Calu3 (cell line): Measurements from ENCODE around the gene KDM4B. TPM values are rescaled to one million over a fixed set of nuclear protein-coding genes. Genes with fewer than 3 reads are reported as not detected.

Source experiments
- BruUV-seq: library from RNA; stranded (reverse); fragments of 400-500 nt; replicated peaks from 2 replicates; lab custom pipeline; 2021; lab: Mats Ljungman, UMichigan
- CTCF ChIA-PET: fragments of 300-600 bp; sonication (Branson Sonifier 250); formaldehyde crosslinking; loops from one replicate; lab custom pipeline; 2022; ENCODE audit warnings: antibody characterized with exemption; lab: Charles Lee
- DNase-seq: peaks from one replicate; pipeline ENCODE4 v3.0.0; 2022
- H3K27ac Mint-ChIP-seq: one replicate; pipeline ENCODE4 v1.8.0; 2022; ENCODE audit warnings: mixed read lengths; ENCODE audit not compliant: unreplicated experiment
- H3K27me3 Mint-ChIP-seq: one replicate; pipeline ENCODE4 v1.8.0; 2022; ENCODE audit warnings: mixed read lengths; ENCODE audit not compliant: unreplicated experiment
- H3K36me3 Mint-ChIP-seq: one replicate; pipeline ENCODE4 v1.8.0; 2022; ENCODE audit warnings: mild to moderate bottlenecking, moderate library complexity, mixed read lengths; ENCODE audit not compliant: insufficient read depth, unreplicated experiment
- H3K4me1 Mint-ChIP-seq: one replicate; pipeline ENCODE4 v1.8.0; 2022; ENCODE audit warnings: mild to moderate bottlenecking, low read depth, mixed read lengths; ENCODE audit not compliant: unreplicated experiment
- H3K4me3 Mint-ChIP-seq: one replicate; pipeline ENCODE4 v1.8.0; 2022; ENCODE audit warnings: mild to moderate bottlenecking, low read depth, moderate library complexity, mixed read lengths; ENCODE audit not compliant: unreplicated experiment
- H3K9me3 Mint-ChIP-seq: one replicate; pipeline ENCODE4 v1.8.0; 2022; ENCODE audit warnings: low read depth, mixed read lengths; ENCODE audit not compliant: unreplicated experiment
- CTCF ChIP-seq: fragments of 200-600 bp; IDR thresholded peaks from one replicate; pipeline ENCODE4 v1.8.0; 2022; ENCODE audit warnings: antibody characterized with exemption; ENCODE audit not compliant: unreplicated experiment
- intact Hi-C: fragments of 100-400 bp; cut with micrococcal nuclease; formaldehyde crosslinking; loops from one replicate; pipeline ENCODE4 v1.10.0; 2022; ENCODE audit not compliant: unreplicated experiment
- total RNA-seq: library from RNA; stranded (reverse); gene quantifications from 2 replicates; pipeline ENCODE4 v1.2.3, GENCODE V29; 2022

Gene KDM4B
- total RNA-seq, 1 experiment from 2014 or later, result 13.9 TPM

DNA sequence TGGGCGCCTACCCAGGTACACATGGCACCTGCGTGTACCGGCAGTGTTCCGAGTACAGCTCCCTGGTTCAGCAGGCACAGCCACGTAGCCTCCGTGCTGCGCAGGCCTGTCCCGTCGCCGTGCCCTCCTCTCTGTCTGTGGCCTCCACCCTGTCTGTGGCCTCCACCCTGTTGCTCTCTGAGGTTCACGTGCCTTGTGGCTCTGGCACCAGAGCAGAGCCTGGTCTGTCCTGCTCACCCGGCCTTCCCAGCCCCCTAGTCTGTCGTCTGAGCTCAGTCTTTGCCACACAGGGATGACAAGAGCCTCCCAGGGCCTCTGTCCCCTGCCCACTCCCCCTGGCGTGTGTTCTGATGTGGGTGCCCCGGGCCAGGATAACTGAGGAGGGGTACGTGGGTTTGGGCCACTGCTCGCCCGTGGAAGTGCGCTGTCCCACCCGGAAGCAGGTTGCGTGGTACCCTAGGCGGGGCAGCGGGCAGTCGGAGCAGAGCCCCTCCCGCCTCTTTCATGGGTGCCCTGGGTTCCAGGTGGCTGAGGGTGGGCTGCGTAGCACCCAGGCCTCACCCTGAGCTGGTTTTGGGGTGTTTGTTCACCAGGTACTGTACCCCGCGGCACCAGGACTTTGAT is 71.7 kb downstream of the KDM4B start:
- CTCF ChIA-PET, result no interaction called here
- Mint-ChIP-seq H3K4me1 (no peaks in the 10 kb centered on the region), H3K9me3 (no peaks in the 10 kb centered on the region), H3K36me3 (peaks cover 5% of the 10 kb centered on the region), H3K4me3 (no peak overlapping the region), H3K27ac (no peak overlapping the region), H3K27me3 (no peaks in the 10 kb centered on the region)
- no TSS peak for BruUV-seq
- DNase-seq, result no peak
- intact Hi-C loops, result no loop called here
- no peak for TF ChIP-seq CTCF

DNA sequence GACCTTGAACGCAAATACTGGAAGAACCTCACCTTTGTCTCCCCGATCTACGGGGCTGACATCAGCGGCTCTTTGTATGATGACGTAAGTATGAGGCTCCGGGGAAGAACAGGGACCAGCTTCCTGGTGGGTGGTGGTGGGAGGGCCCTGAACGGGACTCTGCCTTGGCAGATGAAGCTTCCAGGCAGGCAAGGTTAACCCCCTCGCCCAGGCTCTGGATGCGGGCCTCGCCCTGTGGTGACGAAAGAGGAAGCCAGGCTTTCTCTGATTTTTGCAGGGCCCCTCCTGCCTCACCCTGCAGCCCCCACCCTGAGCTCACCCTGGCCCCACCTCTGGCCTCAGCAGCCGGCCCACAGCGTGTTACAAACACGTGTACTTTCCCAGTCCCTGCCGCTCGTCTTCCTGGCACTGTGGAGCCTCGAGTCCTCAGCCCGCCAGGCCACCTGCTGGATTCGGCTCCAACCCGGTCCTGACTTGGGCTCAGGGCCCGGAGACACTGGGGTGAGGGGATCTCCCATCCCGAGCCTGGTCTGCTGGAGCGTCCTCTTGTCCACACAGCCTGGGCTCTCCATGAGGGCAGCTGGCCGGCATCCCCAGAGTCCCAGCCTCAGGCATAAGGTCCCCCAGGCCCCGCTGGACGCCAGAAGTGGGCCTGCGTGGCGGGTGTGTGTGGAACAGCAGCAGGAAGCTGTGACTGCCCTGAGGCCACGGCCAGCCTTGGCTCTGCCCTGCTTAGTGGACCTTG is 72.4 kb downstream of the KDM4B start:
- CTCF ChIA-PET, result no interaction called here
- H3K9me3 Mint-ChIP-seq, result no peaks in the 10 kb centered on the region
- no peak for TF ChIP-seq CTCF
- peaks cover 5% of the 10 kb centered on the region for H3K36me3 Mint-ChIP-seq
- H3K4me3 Mint-ChIP-seq, result no peak overlapping the region
- no peak overlapping the region for H3K27ac Mint-ChIP-seq
- peaks cover 7% of the 10 kb centered on the region for H3K4me1 Mint-ChIP-seq
- BruUV-seq, result no TSS peak
- no peak for DNase-seq
- intact Hi-C loops, result no loop called here
- no peaks in the 10 kb centered on the region for H3K27me3 Mint-ChIP-seq

GRCh38 chr19:5041913-5042187 is 72.9 kb downstream of the KDM4B start:
- H3K27ac Mint-ChIP-seq, result no peak overlapping the region
- intact Hi-C loops, result no loop called here
- H3K36me3 Mint-ChIP-seq, result peaks cover 1% of the 10 kb centered on the region
- no peaks in the 10 kb centered on the region for H3K9me3 Mint-ChIP-seq
- CTCF ChIA-PET, result no interaction called here
- no peak for TF ChIP-seq CTCF
- no peak for DNase-seq
- H3K4me1 Mint-ChIP-seq, result peaks cover 12% of the 10 kb centered on the region
- H3K27me3 Mint-ChIP-seq, result no peaks in the 10 kb centered on the region
- BruUV-seq, result no TSS peak
- H3K4me3 Mint-ChIP-seq, result no peak overlapping the region

GRCh38 chr19:5042556-5042955 is 73.6 kb downstream of the KDM4B start:
- H3K4me1 Mint-ChIP-seq, result peaks cover 12% of the 10 kb centered on the region
- no peaks in the 10 kb centered on the region for H3K36me3 Mint-ChIP-seq
- no peaks in the 10 kb centered on the region for H3K9me3 Mint-ChIP-seq
- H3K27me3 Mint-ChIP-seq, result no peaks in the 10 kb centered on the region
- no peak overlapping the region for H3K27ac Mint-ChIP-seq
- CTCF ChIA-PET, result no interaction called here
- BruUV-seq, result no TSS peak
- H3K4me3 Mint-ChIP-seq, result no peak overlapping the region
- intact Hi-C loops, result no loop called here
- no peak for TF ChIP-seq CTCF
- no peak for DNase-seq
